ENCODE measurements around the gene BCL2.

The BCL2 gene

GRCh38 chr18:63262369-63263335 lies 56.9 kb downstream of the BCL2 start:
- no peak overlapping the region for H3K4me3 ChIP-seq
- no peaks in the 10 kb centered on the region for H3K27me3 ChIP-seq
- peaks cover 95% of the 10 kb centered on the region for H4K20me1 ChIP-seq
- peaks cover 14% of the 10 kb centered on the region; the same call in 1 of the 2 replicates for H3K9me3 ChIP-seq
- no peak overlapping the region for H3K9ac ChIP-seq
- H3K4me1 ChIP-seq = peaks cover 7% of the 10 kb centered on the region; the same call in 1 of the 2 replicates
- no peak overlapping the region for H3K27ac ChIP-seq
- TF ChIP-seq Cebpa-rat (IDR thresholded peaks at IDR 0.05) = no peak
- no peak overlapping the region for H3K4me2 ChIP-seq
- H3K36me3 ChIP-seq = peaks cover 87% of the 10 kb centered on the region

DNA sequence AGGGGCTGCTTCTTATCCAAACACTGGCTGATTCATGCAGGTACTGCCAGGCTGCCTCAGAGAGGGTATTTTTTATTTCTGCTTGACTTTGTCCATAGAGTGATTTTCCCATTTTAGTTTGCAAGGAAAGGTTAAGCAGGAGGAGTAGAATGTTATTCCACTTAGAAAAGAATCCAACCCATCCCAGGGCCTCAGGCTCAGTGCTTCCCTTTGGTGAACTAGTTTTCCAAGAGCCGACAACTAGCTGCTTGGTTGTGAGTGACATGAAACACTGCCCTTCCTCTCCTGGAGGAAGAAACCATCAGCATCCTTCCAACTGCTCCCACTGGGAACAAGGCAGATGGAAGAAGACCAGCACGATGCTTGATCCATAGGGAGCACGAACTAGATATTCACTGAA lies 58.5 kb downstream of the BCL2 start:
- peaks cover 14% of the 10 kb centered on the region; the same call in 1 of the 2 replicates for H3K9me3 ChIP-seq

GRCh38 chr18:63260380-63260754 lies 59.2 kb downstream of the BCL2 start:
- Histone ChIP-seq H3K27me3 (no peaks in the 10 kb centered on the region), H3K4me1 (no peaks in the 10 kb centered on the region), H3K4me2 (no peak overlapping the region), H3K4me3 (no peak overlapping the region), H3K36me3 (peaks cover 95% of the 10 kb centered on the region), H3K9ac (no peak overlapping the region), H3K9me3 (peaks cover 14% of the 10 kb centered on the region; the same call in 1 of the 2 replicates), H4K20me1 (peaks cover 86% of the 10 kb centered on the region), H3K27ac (no peak overlapping the region)
- no peak for TF ChIP-seq Cebpa-rat (IDR thresholded peaks at IDR 0.05)

More for the DNA sequence above, 58.5 kb downstream of the BCL2 start:
- no peak overlapping the region for H3K27ac ChIP-seq
- no peaks in the 10 kb centered on the region for H3K4me1 ChIP-seq
- peaks cover 90% of the 10 kb centered on the region for H3K36me3 ChIP-seq
- H3K4me2 ChIP-seq = no peak overlapping the region
- no peak overlapping the region for H3K4me3 ChIP-seq
- no peak for TF ChIP-seq Cebpa-rat (IDR thresholded peaks at IDR 0.05)
- peaks cover 93% of the 10 kb centered on the region for H4K20me1 ChIP-seq
- no peaks in the 10 kb centered on the region for H3K27me3 ChIP-seq
- no peak overlapping the region for H3K9ac ChIP-seq

DNA sequence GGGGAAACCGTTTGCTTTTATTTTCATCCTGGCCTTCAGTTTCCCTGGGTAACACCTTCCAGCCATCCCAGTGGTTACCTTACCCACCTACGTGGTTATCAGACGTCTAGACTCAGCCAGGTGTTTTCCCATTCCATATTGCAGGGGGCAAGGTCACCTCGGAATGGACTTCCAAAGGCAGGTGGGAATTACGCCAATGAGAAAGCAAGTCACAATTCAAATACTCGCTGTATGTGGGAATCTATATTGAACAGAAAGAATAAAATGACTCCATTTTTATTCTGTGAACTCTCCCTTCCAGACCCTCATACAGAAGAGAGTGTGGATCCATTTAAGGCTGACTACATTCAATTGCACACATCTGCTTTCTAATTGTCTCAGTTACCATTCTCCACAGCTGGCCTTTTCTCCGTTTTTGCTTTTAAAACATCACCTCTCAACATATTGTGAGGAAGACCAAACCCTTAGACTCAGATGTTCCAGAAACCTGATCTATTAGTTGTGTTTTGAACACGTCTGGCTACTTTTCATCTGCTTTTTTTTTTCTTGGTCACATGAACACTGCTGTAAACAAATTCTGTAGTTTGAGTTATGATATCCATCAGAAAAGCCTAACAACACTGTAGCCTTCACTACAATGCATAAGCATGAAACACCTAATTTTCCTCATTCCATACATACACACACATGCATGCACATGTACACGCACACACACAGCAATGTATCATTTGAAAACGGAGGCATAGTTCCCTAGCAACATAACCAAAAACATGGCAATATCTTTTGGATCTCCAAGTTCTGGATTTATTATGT lies 59.8 kb downstream of the BCL2 start:
- no peak overlapping the region for H3K4me2 ChIP-seq
- no peak overlapping the region for H3K4me3 ChIP-seq

DNA sequence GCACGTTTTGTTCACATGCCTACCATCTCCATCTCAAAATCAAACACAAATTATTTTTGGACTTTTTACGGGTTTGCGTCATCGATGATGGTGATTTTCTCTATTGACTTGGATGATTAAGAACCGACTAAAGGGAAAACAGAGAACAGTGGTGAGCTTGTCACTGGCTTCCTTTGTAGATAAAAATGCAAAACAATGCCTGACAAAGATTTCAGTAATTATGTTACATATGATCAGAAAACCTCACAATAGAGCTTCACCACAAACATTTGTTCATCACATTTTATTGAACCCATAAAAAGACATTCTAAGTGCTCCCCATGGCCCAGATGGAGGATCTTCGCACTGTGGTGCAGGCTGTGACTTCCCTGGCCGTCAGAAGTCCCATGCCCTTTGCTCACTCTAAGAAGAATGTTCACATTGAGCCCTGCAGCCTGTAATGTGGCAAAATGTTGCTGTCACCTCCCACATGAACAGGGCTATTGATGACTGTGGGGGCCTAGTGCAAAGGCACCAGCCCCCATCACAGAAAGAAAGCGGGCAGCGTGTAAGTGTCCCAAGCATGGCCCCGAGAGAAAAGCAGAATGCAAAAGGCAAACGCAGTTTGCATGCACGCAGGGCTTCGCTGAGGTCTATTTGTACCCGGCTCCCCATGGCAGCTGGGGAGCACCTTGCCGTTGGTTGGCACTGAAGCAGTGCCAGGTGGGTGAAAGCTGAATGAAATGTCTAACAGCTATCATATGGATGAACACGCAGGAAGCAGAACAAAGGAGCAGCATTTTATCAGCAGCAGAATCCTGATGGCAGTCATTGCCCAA lies 60.6 kb downstream of the BCL2 start:
- Histone ChIP-seq H3K9me3 (peaks cover 23% of the 10 kb centered on the region), H3K4me3 (no peak overlapping the region), H3K27ac (no peak overlapping the region), H3K9ac (no peak overlapping the region), H3K4me1 (no peaks in the 10 kb centered on the region), H3K27me3 (no peaks in the 10 kb centered on the region), H4K20me1 (peaks cover 72% of the 10 kb centered on the region), H3K4me2 (no peak overlapping the region), H3K36me3 (peaks cover 95% of the 10 kb centered on the region)
- TF ChIP-seq Cebpa-rat (IDR thresholded peaks at IDR 0.05) = no peak

More for the DNA sequence above, 59.8 kb downstream of the BCL2 start:
- no peak for TF ChIP-seq Cebpa-rat (IDR thresholded peaks at IDR 0.05)
- H3K27ac ChIP-seq = no peak overlapping the region
- H3K27me3 ChIP-seq = no peaks in the 10 kb centered on the region
- no peak overlapping the region for H3K9ac ChIP-seq
- H4K20me1 ChIP-seq = peaks cover 80% of the 10 kb centered on the region
- peaks cover 15% of the 10 kb centered on the region; the same call in 1 of the 2 replicates for H3K9me3 ChIP-seq
- no peaks in the 10 kb centered on the region for H3K4me1 ChIP-seq
- H3K36me3 ChIP-seq = peaks cover 95% of the 10 kb centered on the region

DNA sequence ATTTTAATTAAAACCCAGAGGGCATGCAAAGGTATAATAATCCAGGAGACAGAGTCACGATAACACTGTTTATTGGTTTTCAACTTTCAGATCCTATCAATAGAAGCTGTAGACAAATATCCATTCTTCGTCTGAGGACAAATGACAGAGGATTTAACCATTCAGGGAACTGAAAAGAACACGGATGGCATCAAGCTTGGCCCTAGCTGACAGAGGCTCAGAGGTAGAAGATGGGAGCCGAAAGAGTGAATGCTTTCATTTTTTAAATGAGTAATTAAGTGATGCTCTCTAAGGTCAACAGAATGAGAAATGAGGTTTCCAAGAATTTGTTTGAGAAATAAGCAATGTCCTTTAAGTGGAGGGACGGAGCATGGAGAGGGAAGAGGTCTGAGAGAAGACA lies 62.1 kb downstream of the BCL2 start:
- no peak for TF ChIP-seq Cebpa-rat (IDR thresholded peaks at IDR 0.05)
- H4K20me1 ChIP-seq = peaks cover 59% of the 10 kb centered on the region
- no peaks in the 10 kb centered on the region for H3K4me1 ChIP-seq
- no peak overlapping the region for H3K4me2 ChIP-seq
- H3K9me3 ChIP-seq = peaks cover 33% of the 10 kb centered on the region
- no peak overlapping the region for H3K4me3 ChIP-seq
- peaks cover 95% of the 10 kb centered on the region for H3K36me3 ChIP-seq
- no peak overlapping the region for H3K9ac ChIP-seq
- H3K27ac ChIP-seq = no peak overlapping the region
- no peaks in the 10 kb centered on the region for H3K27me3 ChIP-seq

DNA sequence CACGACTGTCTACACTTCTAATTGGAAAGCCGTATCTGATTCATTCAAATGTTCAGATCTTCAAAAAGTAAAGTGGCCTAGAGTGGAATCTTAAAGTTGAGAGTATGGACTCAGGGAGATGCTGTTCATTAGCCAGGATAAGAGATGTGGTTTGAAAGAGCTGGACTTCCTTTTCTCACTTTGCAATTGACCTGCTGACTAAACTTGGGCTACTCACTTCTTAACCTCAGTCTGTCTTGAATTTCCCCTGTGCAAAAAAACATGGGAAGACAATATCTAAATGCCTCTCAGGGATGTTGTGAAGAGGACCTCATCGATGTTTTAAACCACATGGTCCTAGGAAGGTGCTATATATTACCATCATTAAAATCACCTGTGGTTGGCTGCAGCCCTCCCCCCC lies 64.1 kb downstream of the BCL2 start:
- Histone ChIP-seq H4K20me1 (peaks cover 39% of the 10 kb centered on the region), H3K36me3 (peaks cover 91% of the 10 kb centered on the region), H3K9me3 (peaks cover 23% of the 10 kb centered on the region), H3K4me2 (no peak overlapping the region), H3K9ac (no peak overlapping the region), H3K4me3 (no peak overlapping the region), H3K27ac (no peak overlapping the region), H3K4me1 (no peaks in the 10 kb centered on the region), H3K27me3 (no peaks in the 10 kb centered on the region)
- no peak for TF ChIP-seq Cebpa-rat (IDR thresholded peaks at IDR 0.05)

DNA sequence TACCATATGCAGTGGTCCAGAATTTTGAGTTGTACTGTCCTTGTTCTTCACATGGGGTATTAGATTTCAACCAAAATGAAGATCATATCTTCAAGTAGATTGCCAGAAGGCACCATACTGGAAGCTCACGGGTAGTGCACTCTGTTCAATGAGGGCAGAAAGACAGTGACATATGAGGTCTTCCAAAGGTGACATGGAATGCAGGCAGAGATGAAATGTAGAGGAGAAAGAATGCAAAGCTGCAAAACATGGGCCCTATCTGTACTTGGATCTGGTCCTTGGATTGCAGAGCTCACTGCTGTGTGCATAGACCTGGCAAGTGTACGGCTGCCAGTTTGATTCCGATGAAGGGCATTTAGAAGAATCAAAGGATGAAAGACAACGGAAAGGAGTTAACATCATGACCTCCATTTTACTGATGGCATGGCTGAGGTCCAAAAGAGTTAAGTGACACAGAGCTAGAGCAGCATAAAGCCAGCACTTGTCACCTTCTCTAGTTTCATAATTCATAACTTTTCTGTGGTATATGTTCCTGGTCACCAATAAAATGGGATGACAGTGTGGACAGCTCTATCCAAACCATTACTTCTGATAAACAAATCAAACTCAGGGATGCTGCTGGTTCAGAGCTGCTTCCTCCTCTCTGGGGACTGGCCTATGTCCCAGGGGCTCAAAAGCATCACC lies 64.7 kb downstream of the BCL2 start:
- peaks cover 91% of the 10 kb centered on the region for H3K36me3 ChIP-seq
- H3K4me3 ChIP-seq = no peak overlapping the region
- no peak overlapping the region for H3K4me2 ChIP-seq
- H3K27me3 ChIP-seq = no peaks in the 10 kb centered on the region
- H3K9ac ChIP-seq = no peak overlapping the region
- no peak for TF ChIP-seq Cebpa-rat (IDR thresholded peaks at IDR 0.05)
- H4K20me1 ChIP-seq = peaks cover 33% of the 10 kb centered on the region
- H3K27ac ChIP-seq = no peak overlapping the region
- no peaks in the 10 kb centered on the region for H3K4me1 ChIP-seq
- H3K9me3 ChIP-seq = peaks cover 24% of the 10 kb centered on the region
